ENCODE measurements around the gene DOK5. TPM values are rescaled to one million over a fixed set of nuclear protein-coding genes. Genes with fewer than 3 reads are reported as not detected.

DOK5 gene
- total and polyA plus RNA-seq, 10 of the 15 experiments (the other 5 are each of a cell fraction or from before 2014, with no cell fraction given), result 0.03 TPM; not detected in 9

DNA sequence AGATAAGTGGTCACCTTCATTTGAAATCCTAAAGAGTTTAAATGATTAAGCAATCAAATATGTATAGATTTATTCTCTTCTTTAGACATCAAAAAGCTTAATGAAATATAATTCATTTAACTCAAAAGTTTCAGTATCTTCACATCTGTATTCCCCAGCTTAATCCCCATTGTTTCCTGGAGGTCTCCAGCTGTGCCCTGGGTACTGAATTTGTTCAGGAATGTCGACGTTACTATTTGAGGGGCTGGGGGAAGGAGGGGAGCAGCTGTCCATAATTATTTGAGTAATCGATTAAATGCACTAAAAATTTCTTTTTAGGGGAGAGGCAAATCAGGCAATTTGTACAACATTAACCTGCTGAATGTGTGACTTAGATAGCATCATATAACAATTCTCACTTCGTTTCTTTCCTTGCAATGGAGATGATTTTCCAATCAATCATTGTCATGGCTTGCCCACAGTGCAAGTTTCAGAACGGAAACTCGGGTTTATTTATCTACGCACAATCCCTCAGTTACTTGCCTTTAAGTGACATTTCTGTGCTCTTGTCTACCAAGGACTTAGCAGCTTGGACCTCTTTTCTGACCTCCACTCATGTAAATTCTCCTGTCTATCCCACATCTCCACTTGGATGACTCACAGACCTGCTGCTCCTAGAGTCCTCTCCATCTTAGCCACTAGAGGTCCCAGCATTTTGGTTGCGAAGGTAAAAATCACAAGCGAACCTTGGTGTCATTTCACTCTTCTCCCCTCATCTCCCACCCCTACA, 3.9 kb downstream of the DOK5 start:
- 31% methylated on average over 9 of the region's 9 CpGs for WGBS (ENCODE audit: insufficient coverage, insufficient replicate concordance, low lambda C conversion rate, missing lambda C conversion rate)
- H3K79me2 ChIP-seq (ENCODE audit: control insufficient read depth, insufficient read depth, low read length), result no peaks in the 10 kb centered on the region
- FAIRE-seq, result no peak
- CTCF ChIA-PET, result no interaction called here
- RAD21 ChIA-PET (ENCODE audit: unreplicated experiment), result no interaction called here
- BruUV-seq (replicated peaks), result no TSS peak
- no peaks in the 10 kb centered on the region for H3K9me3 ChIP-seq (replicated peaks; ENCODE audit: control insufficient read depth, insufficient read depth, low read length)
- SMC1A ChIA-PET (ENCODE audit: uncharacterized antibody, unreplicated experiment), result no interaction called here
- in situ Hi-C loops (cut with MboI), result no loop called here
- H3K27ac ChIP-seq (ENCODE audit: control insufficient read depth, insufficient read depth), result no peak overlapping the region
- POLR2A ChIA-PET, result no interaction called here
- DNase-seq (ENCODE audit: low read depth, low spot score), result no peak
- H3K9ac ChIP-seq (ENCODE audit: control insufficient read depth, insufficient read depth, low read length), result no peak overlapping the region
- intact Hi-C loops (cut with micrococcal nuclease; ENCODE audit: unreplicated experiment), result no loop called here
- H3K27me3 ChIP-seq (replicated peaks in 1 of 2; ENCODE audit: control insufficient read depth in 2 of 2, insufficient read depth in 2 of 2, low read length in 1 of 2), result peaks cover 4 to 11% of the 10 kb centered on the region in 2 experiments
- TF ChIP-seq SREBF1 (IDR thresholded peaks at IDR 0.05; ENCODE audit: low read length) (no peak), SUPT20H (IDR thresholded peaks at IDR 0.05; ENCODE audit: borderline replicate concordance, control insufficient read depth, low read depth, low read length) (no peak), ETV6 (conservative IDR thresholded peaks at IDR 0.05 in 1 of 2, IDR thresholded peaks at IDR 0.05 in 1 of 2; ENCODE audit: borderline replicate concordance in 1 of 2, low read depth in 1 of 2) (peak in 1 of 2 experiments; percentile 94; a peak in 2 of 4 replicates), SRF (IDR thresholded peaks at IDR 0.05; ENCODE audit: low read depth in 2 of 2, low read length in 2 of 2) (no peak), RFX5 (IDR thresholded peaks at IDR 0.05; ENCODE audit: low read depth, low read length) (no peak), GATAD2B (conservative IDR thresholded peaks at IDR 0.05; ENCODE audit: low read depth) (no peak)
- TF ChIP-seq, protein P1, sequence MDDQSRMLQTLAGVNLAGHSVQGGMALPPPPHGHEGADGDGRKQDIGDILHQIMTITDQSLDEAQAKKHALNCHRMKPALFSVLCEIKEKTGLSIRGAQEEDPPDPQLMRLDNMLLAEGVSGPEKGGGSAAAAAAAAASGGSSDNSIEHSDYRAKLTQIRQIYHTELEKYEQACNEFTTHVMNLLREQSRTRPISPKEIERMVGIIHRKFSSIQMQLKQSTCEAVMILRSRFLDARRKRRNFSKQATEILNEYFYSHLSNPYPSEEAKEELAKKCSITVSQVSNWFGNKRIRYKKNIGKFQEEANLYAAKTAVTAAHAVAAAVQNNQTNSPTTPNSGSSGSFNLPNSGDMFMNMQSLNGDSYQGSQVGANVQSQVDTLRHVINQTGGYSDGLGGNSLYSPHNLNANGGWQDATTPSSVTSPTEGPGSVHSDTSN (IDR thresholded peaks at IDR 0.05; ENCODE audit: insufficient replicate concordance, low read depth, low read length), result peak; percentile 73
- TF ChIP-seq, protein P2, sequence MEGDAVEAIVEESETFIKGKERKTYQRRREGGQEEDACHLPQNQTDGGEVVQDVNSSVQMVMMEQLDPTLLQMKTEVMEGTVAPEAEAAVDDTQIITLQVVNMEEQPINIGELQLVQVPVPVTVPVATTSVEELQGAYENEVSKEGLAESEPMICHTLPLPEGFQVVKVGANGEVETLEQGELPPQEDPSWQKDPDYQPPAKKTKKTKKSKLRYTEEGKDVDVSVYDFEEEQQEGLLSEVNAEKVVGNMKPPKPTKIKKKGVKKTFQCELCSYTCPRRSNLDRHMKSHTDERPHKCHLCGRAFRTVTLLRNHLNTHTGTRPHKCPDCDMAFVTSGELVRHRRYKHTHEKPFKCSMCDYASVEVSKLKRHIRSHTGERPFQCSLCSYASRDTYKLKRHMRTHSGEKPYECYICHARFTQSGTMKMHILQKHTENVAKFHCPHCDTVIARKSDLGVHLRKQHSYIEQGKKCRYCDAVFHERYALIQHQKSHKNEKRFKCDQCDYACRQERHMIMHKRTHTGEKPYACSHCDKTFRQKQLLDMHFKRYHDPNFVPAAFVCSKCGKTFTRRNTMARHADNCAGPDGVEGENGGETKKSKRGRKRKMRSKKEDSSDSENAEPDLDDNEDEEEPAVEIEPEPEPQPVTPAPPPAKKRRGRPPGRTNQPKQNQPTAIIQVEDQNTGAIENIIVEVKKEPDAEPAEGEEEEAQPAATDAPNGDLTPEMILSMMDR (IDR thresholded peaks at IDR 0.05 in 2 of 3, conservative IDR thresholded peaks at IDR 0.05 in 1 of 3; ENCODE audit: control insufficient read depth in 2 of 3, extremely low read depth in 1 of 3, insufficient read depth in 1 of 3, low read depth in 3 of 3, low read length in 3 of 3), result peak in 2 of 3 experiments; percentile 4 to 10; a peak in 1 of 6 replicates
- TF ChIP-seq, protein P3, sequence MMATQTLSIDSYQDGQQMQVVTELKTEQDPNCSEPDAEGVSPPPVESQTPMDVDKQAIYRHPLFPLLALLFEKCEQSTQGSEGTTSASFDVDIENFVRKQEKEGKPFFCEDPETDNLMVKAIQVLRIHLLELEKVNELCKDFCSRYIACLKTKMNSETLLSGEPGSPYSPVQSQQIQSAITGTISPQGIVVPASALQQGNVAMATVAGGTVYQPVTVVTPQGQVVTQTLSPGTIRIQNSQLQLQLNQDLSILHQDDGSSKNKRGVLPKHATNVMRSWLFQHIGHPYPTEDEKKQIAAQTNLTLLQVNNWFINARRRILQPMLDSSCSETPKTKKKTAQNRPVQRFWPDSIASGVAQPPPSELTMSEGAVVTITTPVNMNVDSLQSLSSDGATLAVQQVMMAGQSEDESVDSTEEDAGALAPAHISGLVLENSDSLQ (IDR thresholded peaks at IDR 0.05), result peak; percentile 71
- no peak overlapping the region for H3K4me2 ChIP-seq (ENCODE audit: control insufficient read depth, insufficient read depth)
- H4K20me1 ChIP-seq (ENCODE audit: control insufficient read depth, insufficient read depth), result no peaks in the 10 kb centered on the region
- H3K4me3 ChIP-seq, result no peak overlapping the region
- no peak overlapping the region for H2AFZ ChIP-seq (ENCODE audit: control insufficient read depth, low read depth, low read length)
- no peaks in the 10 kb centered on the region for H3K36me3 ChIP-seq (ENCODE audit: control insufficient read depth in 2 of 2, insufficient read depth in 2 of 2, low read length in 1 of 2)
- H3K4me1 ChIP-seq (ENCODE audit: control insufficient read depth, insufficient read depth, low read length), result no peaks in the 10 kb centered on the region
- ATAC-seq, result peak; percentile 42; the same call in 2 of the 3 replicates
